Osteocyte (in vitro differentiated cells): ENCODE results near the gene ALDH3A2. TPM values are rescaled to one million over a fixed set of nuclear protein-coding genes. Genes with fewer than 3 reads are reported as not detected.
"Not testable (repeated sequence)": the region's sequence is repeated elsewhere in the genome, so short reads cannot be mapped to it uniquely, and the experiment has no call there.

Experiments
- DNase-seq: peaks from one replicate; pipeline ENCODE4 v3.0.0; 2021; ENCODE audit warnings: mixed read lengths; ENCODE audit not compliant: unreplicated experiment; ENCODE audit errors: extremely low spot score
- H3K27ac Mint-ChIP-seq: one replicate; pipeline ENCODE4 v1.8.0; 2021; ENCODE audit warnings: mild to moderate bottlenecking, mixed read lengths; ENCODE audit not compliant: unreplicated experiment
- H3K27me3 Mint-ChIP-seq: one replicate; pipeline ENCODE4 v1.8.0; 2021; ENCODE audit warnings: mixed read lengths; ENCODE audit not compliant: unreplicated experiment
- H3K36me3 Mint-ChIP-seq: one replicate; pipeline ENCODE4 v1.8.0; 2021; ENCODE audit warnings: mixed read lengths; ENCODE audit not compliant: unreplicated experiment
- H3K4me1 Mint-ChIP-seq: one replicate; pipeline ENCODE4 v1.8.0; 2021; ENCODE audit warnings: mixed read lengths; ENCODE audit not compliant: unreplicated experiment
- H3K4me3 Mint-ChIP-seq: one replicate; pipeline ENCODE4 v1.8.0; 2021; ENCODE audit warnings: mild to moderate bottlenecking, moderate library complexity, mixed read lengths; ENCODE audit not compliant: unreplicated experiment
- H3K9me3 Mint-ChIP-seq: one replicate; pipeline ENCODE4 v1.8.0; 2021; ENCODE audit warnings: mixed read lengths; ENCODE audit not compliant: unreplicated experiment
- total RNA-seq: library from RNA; stranded (reverse); gene quantifications from 2 replicates; pipeline ENCODE4 v1.2.1, GENCODE V29; 2021
- TF ChIP-seq, protein P1 (sequence below): fragments of 200-600 bp; sonication (generic); IDR thresholded peaks from 2 replicates; pipeline ENCODE4 v1.5.0; 2021; ENCODE audit warnings: antibody characterized with exemption, mild to moderate bottlenecking, moderate library complexity

The ALDH3A2 gene
- total RNA-seq, 1 donor from 2014 or later, result 97.1 TPM

DNA sequence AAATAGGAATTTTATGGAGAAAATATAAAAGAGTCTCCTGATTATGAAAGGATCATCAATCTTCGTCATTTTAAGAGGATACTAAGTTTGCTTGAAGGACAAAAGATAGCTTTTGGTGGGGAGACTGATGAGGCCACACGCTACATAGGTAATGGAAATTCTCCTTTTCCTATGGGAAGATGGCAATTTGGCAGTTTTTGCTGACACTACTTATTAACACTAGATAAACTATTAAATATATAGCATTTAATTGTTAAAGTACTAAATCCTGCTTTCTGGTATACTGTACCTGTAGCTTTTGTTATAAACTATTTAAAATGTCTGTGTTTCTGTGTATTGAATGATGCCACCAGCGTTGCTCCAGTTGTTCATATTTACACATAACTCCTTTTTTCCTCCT is 12.6 kb downstream of the ALDH3A2 start:
- Mint-ChIP-seq H3K9me3 (no peaks in the 10 kb centered on the region), H3K4me3 (no peak overlapping the region), H3K4me1 (no peaks in the 10 kb centered on the region), H3K36me3 (peaks cover 59% of the 10 kb centered on the region), H3K27ac (no peak overlapping the region), H3K27me3 (no peaks in the 10 kb centered on the region)
- TF ChIP-seq, protein P1, sequence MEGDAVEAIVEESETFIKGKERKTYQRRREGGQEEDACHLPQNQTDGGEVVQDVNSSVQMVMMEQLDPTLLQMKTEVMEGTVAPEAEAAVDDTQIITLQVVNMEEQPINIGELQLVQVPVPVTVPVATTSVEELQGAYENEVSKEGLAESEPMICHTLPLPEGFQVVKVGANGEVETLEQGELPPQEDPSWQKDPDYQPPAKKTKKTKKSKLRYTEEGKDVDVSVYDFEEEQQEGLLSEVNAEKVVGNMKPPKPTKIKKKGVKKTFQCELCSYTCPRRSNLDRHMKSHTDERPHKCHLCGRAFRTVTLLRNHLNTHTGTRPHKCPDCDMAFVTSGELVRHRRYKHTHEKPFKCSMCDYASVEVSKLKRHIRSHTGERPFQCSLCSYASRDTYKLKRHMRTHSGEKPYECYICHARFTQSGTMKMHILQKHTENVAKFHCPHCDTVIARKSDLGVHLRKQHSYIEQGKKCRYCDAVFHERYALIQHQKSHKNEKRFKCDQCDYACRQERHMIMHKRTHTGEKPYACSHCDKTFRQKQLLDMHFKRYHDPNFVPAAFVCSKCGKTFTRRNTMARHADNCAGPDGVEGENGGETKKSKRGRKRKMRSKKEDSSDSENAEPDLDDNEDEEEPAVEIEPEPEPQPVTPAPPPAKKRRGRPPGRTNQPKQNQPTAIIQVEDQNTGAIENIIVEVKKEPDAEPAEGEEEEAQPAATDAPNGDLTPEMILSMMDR, result no peak
- DNase-seq, result no peak

DNA sequence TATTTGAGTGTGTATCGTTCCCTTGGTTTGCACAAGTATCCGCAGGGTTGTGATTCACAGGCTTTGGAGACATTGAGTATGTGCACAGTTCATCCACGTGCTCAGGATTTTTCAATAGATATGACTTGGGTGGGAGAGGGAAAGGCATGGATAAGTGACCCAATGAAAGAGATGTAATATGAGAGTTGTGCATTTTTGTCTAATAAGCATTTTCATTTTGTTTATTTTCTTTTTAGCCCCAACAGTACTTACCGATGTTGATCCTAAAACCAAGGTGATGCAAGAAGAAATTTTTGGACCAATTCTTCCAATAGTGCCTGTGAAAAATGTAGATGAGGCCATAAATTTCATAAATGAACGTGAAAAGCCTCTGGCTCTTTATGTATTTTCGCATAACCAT is 14.5 kb downstream of the ALDH3A2 start:
- no peaks in the 10 kb centered on the region for H3K4me1 Mint-ChIP-seq
- H3K27me3 Mint-ChIP-seq, result no peaks in the 10 kb centered on the region
- H3K36me3 Mint-ChIP-seq, result peaks cover 50% of the 10 kb centered on the region
- no peak overlapping the region for H3K27ac Mint-ChIP-seq
- no peak overlapping the region for H3K4me3 Mint-ChIP-seq
- TF ChIP-seq, protein P1, result no peak
- DNase-seq, result no peak
- no peaks in the 10 kb centered on the region for H3K9me3 Mint-ChIP-seq

DNA sequence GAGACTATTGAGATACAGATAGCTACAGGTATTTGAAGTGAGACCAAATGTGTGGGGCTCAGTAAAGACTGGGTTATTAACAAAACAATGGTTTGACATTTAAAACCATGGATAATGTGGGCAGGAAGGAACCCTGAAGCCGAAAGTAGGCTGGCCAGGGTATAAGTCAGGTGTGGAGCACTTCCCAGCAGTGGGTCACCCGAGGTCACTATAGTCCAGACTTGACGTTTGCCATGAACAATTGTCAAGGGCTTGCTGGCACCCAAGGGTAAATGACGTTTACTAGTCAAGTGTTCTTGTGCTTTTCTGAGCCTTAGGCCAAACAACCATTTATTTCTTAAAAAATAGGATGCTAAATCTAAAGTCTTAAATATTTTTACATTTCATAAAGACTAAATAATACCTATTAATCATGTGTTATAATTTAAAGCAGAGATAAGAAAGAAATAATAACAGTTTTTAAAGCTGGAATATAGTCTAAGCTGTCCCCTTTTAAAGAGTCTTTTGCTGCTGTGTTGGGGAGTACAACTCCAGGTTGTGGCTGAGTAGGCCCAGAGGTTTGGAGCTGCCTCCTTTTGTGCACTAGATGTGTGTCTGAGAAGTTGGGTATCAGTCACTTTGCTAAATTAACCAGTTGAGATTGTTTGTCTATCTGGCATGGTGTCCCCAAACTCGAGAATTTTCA is 15.7 kb downstream of the ALDH3A2 start:
- Mint-ChIP-seq H3K27ac (no peak overlapping the region), H3K27me3 (no peaks in the 10 kb centered on the region), H3K36me3 (peaks cover 40% of the 10 kb centered on the region), H3K4me3 (no peak overlapping the region), H3K9me3 (no peaks in the 10 kb centered on the region), H3K4me1 (no peaks in the 10 kb centered on the region)
- TF ChIP-seq, protein P1, result no peak
- DNase-seq, result peak; percentile 56

DNA sequence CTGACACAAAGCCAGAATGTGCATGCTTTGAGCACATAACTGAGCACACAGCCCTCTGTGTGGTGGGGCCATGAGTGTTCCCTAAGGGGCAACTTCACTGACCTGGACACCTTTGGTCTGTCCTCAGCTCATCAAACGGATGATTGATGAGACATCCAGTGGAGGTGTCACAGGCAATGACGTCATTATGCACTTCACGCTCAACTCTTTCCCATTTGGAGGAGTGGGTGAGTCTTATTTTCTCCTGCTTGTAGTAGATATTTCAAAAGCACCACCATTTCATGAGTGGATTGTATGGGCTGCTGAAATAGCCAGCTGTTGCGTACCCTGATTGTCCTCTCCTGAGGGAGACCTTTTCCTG is 16.2 kb downstream of the ALDH3A2 start:
- Mint-ChIP-seq H3K27me3 (no peaks in the 10 kb centered on the region), H3K36me3 (peaks cover 42% of the 10 kb centered on the region), H3K4me3 (no peak overlapping the region), H3K27ac (no peak overlapping the region), H3K9me3 (no peaks in the 10 kb centered on the region), H3K4me1 (no peaks in the 10 kb centered on the region)
- DNase-seq, result peak; percentile 42
- TF ChIP-seq, protein P1, result no peak

DNA sequence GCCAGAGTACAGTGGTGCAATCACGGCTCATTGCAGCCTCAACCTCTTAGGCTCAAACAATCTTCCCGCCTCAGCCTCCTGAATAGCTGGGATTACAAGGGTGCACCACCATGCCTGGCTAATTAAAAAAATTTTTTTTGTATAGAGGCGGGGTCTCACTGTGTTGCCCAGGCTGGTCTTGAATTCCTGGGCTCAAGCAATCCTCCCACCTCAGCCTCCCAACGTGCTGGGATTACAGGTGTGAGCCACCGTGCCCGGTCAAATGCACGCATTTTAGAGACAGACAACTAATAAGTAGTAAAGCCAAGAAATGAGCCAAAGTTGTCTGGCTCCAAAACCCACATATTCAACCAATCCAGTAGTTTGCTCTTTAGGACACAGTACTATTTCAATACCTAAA is 21.1 kb downstream of the ALDH3A2 start:
- H3K27ac Mint-ChIP-seq, H3K27me3 Mint-ChIP-seq: not testable (repeated sequence)
- peaks cover 36% of the 10 kb centered on the region for H3K36me3 Mint-ChIP-seq

More for the DNA sequence above, 21.1 kb downstream of the ALDH3A2 start:
- DNase-seq, result peak; percentile 19
- H3K4me3 Mint-ChIP-seq, H3K9me3 Mint-ChIP-seq, H3K4me1 Mint-ChIP-seq: not testable (repeated sequence)
